GM12878 (cell line): Measurements from ENCODE around the gene GOLT1B. TPM values are rescaled to one million over a fixed set of nuclear protein-coding genes. Genes with fewer than 3 reads are reported as not detected.

Experiments
- BMI1 ChIP-seq: fragments of 450-650 bp; IDR thresholded peaks from 2 replicates; pipeline ENCODE4 v1.6.1; 2016; ENCODE audit warnings: mild to moderate bottlenecking, moderate library complexity, borderline replicate concordance
- ESRRA ChIP-seq: IDR thresholded peaks from 2 replicates; pipeline ENCODE4 v1.6.1; 2012; ENCODE audit warnings: mild to moderate bottlenecking, low read length, improper control_type of control experiment
- RUNX3 ChIP-seq: IDR thresholded peaks from 2 replicates; pipeline ENCODE4 v1.6.1; 2012; ENCODE audit warnings: low read length, inconsistent platforms
- SIX5 ChIP-seq: IDR thresholded peaks from 2 replicates; pipeline ENCODE4 v1.6.1; 2011; ENCODE audit warnings: mild to moderate bottlenecking, low read depth, low read length, moderate library complexity; ENCODE audit not compliant: severe bottlenecking
- TCF3 ChIP-seq: IDR thresholded peaks from 2 replicates; pipeline ENCODE4 v1.6.1; 2012; ENCODE audit warnings: low read depth, mild to moderate bottlenecking, low read length, borderline replicate concordance; ENCODE audit not compliant: insufficient read depth
- USF1 ChIP-seq: IDR thresholded peaks from 2 replicates; pipeline ENCODE4 v1.6.1; 2011; ENCODE audit warnings: borderline replicate concordance, low read depth, mild to moderate bottlenecking, moderate library complexity, mixed read lengths, low read length; ENCODE audit not compliant: insufficient read depth; ENCODE audit errors: extremely low read length
- USF2 ChIP-seq: IDR thresholded peaks from 2 replicates; pipeline ENCODE4 v1.6.1; 2011; ENCODE audit warnings: low read depth, low read length, improper control_type of control experiment, borderline replicate concordance
- ZNF207 ChIP-seq: fragments of 450-650 bp; IDR thresholded peaks from 2 replicates; pipeline ENCODE4 v1.6.1; 2014; ENCODE audit warnings: antibody characterized with exemption, mild to moderate bottlenecking, borderline replicate concordance
- ZNF217 ChIP-seq: fragments of 450-650 bp; IDR thresholded peaks from 2 replicates; pipeline ENCODE4 v1.6.1; 2017; ENCODE audit warnings: antibody characterized with exemption, mild to moderate bottlenecking
- ZZZ3 ChIP-seq: IDR thresholded peaks from 2 replicates; pipeline ENCODE4 v1.6.1; 2011; ENCODE audit warnings: low read depth; ENCODE audit not compliant: control insufficient read depth, insufficient read length
- polyA plus RNA-seq, 11 experiments: library from polyadenylated mRNA; depleted of rRNA in 4 of 11; unstranded in 6 of 11; stranded (reverse) in 5 of 11; fragments of >200 nt; fragmentation: Nextera tagmentation in 4 of 11; fragmentation: Illumina TruSeq in 1 of 11; extraction: Ambion mirVana in 4 of 11; extraction: Trizol in 1 of 11; gene quantifications; 1 replicate in 1 of 11; 2 replicates in 10 of 11; pipeline versions ENCODE4 v1.2.1 to v1.2.3, GENCODE V29; 2011 to 2016; ENCODE audit warnings: inconsistent platforms in 2 of 11, missing spikeins in 2 of 11, low read depth in 1 of 11
- total RNA-seq, 4 experiments: library from RNA; depleted of rRNA in 3 of 4; stranded (reverse); fragments of >200 nt in 3 of 4; fragmentation: Illumina TruSeq in 1 of 4; extraction: Trizol in 1 of 4; gene quantifications; 2 replicates each; pipeline versions ENCODE4 v1.2.1 to v1.2.3, GENCODE V29; 2013 to 2021
- TF ChIP-seq, protein P1 (sequence below): fragments of 450-650 bp; formaldehyde crosslinking; IDR thresholded peaks from 2 replicates; pipeline ENCODE4 v1.4.0; 2022; ENCODE audit warnings: mild to moderate bottlenecking, moderate library complexity
- TF ChIP-seq, protein P2 (sequence below): IDR thresholded peaks from 2 replicates; pipeline ENCODE4 v1.6.1; 2012; ENCODE audit warnings: mild to moderate bottlenecking, low read depth, low read length
- TF ChIP-seq, protein P3 (sequence below): fragments of 450-650 bp; IDR thresholded peaks from 2 replicates; pipeline ENCODE4 v1.6.1; 2017; ENCODE audit warnings: antibody characterized with exemption, mild to moderate bottlenecking, moderate library complexity

The GOLT1B gene
- total and polyA plus RNA-seq, 10 of the 15 experiments (the other 5 are each of a cell fraction or from before 2014, with no cell fraction given), result 18.3 to 77.4 (median 32.9) TPM

GRCh38 chr12:21499765-21500164, 1.8 kb upstream of the GOLT1B start (continued):
- TF ChIP-seq, protein P1, sequence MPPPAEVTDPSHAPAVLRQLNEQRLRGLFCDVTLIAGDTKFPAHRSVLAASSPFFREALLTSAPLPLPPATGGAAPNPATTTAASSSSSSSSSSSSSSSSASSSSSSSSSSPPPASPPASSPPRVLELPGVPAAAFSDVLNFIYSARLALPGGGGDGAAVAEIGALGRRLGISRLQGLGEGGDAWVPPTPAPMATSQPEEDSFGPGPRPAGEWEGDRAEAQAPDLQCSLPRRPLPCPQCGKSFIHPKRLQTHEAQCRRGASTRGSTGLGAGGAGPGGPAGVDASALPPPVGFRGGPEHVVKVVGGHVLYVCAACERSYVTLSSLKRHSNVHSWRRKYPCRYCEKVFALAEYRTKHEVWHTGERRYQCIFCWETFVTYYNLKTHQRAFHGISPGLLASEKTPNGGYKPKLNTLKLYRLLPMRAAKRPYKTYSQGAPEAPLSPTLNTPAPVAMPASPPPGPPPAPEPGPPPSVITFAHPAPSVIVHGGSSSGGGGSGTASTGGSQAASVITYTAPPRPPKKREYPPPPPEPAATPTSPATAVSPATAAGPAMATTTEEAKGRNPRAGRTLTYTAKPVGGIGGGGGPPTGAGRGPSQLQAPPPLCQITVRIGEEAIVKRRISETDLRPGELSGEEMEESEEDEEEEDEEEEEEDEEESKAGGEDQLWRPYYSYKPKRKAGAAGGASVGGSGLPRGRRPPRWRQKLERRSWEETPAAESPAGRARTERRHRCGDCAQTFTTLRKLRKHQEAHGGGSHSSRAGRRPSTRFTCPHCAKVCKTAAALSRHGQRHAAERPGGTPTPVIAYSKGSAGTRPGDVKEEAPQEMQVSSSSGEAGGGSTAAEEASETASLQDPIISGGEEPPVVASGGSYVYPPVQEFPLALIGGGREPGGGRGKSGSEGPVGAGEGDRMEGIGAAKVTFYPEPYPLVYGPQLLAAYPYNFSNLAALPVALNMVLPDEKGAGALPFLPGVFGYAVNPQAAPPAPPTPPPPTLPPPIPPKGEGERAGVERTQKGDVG, result no peak
- no peak for TF ChIP-seq ZZZ3
- no peak for TF ChIP-seq ZNF217
- TF ChIP-seq RUNX3, result no peak
- no peak for TF ChIP-seq TCF3
- TF ChIP-seq ZNF207, result no peak
- TF ChIP-seq, protein P2, sequence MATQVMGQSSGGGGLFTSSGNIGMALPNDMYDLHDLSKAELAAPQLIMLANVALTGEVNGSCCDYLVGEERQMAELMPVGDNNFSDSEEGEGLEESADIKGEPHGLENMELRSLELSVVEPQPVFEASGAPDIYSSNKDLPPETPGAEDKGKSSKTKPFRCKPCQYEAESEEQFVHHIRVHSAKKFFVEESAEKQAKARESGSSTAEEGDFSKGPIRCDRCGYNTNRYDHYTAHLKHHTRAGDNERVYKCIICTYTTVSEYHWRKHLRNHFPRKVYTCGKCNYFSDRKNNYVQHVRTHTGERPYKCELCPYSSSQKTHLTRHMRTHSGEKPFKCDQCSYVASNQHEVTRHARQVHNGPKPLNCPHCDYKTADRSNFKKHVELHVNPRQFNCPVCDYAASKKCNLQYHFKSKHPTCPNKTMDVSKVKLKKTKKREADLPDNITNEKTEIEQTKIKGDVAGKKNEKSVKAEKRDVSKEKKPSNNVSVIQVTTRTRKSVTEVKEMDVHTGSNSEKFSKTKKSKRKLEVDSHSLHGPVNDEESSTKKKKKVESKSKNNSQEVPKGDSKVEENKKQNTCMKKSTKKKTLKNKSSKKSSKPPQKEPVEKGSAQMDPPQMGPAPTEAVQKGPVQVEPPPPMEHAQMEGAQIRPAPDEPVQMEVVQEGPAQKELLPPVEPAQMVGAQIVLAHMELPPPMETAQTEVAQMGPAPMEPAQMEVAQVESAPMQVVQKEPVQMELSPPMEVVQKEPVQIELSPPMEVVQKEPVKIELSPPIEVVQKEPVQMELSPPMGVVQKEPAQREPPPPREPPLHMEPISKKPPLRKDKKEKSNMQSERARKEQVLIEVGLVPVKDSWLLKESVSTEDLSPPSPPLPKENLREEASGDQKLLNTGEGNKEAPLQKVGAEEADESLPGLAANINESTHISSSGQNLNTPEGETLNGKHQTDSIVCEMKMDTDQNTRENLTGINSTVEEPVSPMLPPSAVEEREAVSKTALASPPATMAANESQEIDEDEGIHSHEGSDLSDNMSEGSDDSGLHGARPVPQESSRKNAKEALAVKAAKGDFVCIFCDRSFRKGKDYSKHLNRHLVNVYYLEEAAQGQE, result no peak
- TF ChIP-seq ESRRA, result no peak
- no peak for TF ChIP-seq SIX5
- TF ChIP-seq, protein P3, sequence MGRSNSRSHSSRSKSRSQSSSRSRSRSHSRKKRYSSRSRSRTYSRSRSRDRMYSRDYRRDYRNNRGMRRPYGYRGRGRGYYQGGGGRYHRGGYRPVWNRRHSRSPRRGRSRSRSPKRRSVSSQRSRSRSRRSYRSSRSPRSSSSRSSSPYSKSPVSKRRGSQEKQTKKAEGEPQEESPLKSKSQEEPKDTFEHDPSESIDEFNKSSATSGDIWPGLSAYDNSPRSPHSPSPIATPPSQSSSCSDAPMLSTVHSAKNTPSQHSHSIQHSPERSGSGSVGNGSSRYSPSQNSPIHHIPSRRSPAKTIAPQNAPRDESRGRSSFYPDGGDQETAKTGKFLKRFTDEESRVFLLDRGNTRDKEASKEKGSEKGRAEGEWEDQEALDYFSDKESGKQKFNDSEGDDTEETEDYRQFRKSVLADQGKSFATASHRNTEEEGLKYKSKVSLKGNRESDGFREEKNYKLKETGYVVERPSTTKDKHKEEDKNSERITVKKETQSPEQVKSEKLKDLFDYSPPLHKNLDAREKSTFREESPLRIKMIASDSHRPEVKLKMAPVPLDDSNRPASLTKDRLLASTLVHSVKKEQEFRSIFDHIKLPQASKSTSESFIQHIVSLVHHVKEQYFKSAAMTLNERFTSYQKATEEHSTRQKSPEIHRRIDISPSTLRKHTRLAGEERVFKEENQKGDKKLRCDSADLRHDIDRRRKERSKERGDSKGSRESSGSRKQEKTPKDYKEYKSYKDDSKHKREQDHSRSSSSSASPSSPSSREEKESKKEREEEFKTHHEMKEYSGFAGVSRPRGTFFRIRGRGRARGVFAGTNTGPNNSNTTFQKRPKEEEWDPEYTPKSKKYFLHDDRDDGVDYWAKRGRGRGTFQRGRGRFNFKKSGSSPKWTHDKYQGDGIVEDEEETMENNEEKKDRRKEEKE, result no peak
- no peak for TF ChIP-seq USF2
- no peak for TF ChIP-seq USF1
- no peak for TF ChIP-seq BMI1
- TF ChIP-seq, all 136 proteins: peak for 0
